GM21447 (cell line): ENCODE measurements around the gene NR2C2AP.
A peak's percentile ranks its signal among the peaks of the same experiment; 100 is the strongest.
"Not testable (repeated sequence)": the region's sequence is repeated elsewhere in the genome, so short reads cannot be mapped to it uniquely, and the experiment has no call there.

Source experiments
- ATAC-seq: cut with Tn5 transposase; IDR thresholded peaks from one replicate; pipeline ENCODE4 v1.9.1; 2021; ENCODE audit not compliant: unreplicated experiment

NR2C2AP gene

GRCh38 chr19:19203012-19203856 is at the start of gene NR2C2AP:
TSS of gene NR2C2AP (minus strand) at chr19:19203414. CDS start at chr19:19203060, 354 bp downstream.
- ATAC-seq = peak; percentile 66

- no peak for ATAC-seq
Observed at GRCh38 chr19:19250196-19250801, 47.1 kb upstream of the NR2C2AP start.

- no peak for ATAC-seq
Observed at GRCh38 chr19:19240476-19240875, 37.3 kb upstream of the NR2C2AP start.

DNA sequence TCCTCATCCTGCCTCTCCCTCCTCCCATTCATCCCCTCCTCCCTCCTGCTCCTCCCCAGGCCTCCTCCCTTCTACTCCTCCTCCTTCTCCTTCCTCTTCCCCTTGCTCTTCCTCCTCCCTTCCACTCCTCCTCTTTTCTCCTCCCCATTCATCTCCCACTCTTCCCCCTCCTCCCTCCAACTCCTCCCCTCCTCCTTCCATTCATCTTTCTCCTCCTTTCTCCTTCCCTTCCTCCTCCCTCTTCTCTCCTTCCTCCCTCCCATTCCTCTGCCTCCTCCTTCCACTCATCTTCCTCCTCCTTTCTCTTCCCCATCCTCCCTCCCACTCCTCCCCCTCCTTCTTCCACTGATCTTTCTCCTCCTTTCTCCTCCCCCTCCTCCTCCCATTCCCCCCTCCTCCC is 36.5 kb upstream of the NR2C2AP start:
- no peak for ATAC-seq

GRCh38 chr19:19238126-19238894 is 35.1 kb upstream of the NR2C2AP start:
- ATAC-seq = no peak

DNA sequence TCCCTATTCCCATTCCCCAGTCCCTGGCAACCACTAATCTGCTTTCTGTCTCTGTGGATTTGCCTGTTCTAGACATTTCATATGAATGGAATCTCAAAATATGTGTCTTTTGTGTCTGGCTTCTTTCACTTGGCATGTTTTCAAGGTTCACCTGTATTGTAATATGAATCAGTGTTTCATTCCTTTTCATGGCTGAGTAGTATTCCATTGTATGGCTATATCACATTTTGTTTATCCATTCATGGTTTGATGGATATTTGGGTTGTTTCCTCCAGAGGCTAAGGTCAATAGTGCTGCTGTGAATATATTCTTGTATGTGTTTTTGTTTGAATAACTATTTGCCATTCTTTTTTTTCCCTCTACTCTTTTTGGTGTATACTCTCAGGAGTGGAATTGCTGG is 33.0 kb upstream of the NR2C2AP start:
- no peak for ATAC-seq

DNA sequence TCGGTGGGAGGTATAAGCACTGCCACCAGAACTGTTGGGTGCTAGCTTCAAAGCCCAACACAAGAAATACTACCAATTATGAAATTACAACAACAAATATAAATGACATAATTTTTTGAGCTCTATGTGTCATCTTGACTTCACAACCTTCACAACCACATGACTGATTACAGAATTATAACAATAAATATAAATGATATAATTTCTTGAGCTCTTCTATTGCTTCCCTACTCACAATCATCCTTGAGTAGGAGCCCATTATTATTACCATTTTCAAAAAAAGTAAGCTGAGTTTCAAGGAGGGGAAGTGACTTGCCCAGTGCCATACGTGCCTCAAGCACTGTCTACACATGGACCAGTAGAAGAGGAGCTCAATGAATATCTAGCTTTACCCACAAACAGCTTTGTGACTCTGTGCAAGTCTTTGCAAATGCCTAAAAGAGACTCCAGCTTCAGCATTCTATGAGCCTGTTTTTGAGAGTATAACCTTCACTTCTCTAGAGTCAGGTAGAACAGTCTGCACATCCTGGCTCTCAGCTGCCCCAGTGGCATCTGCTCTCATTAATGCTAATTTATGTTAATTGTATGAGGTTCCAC is 31.1 kb upstream of the NR2C2AP start:
- ATAC-seq = no peak

DNA sequence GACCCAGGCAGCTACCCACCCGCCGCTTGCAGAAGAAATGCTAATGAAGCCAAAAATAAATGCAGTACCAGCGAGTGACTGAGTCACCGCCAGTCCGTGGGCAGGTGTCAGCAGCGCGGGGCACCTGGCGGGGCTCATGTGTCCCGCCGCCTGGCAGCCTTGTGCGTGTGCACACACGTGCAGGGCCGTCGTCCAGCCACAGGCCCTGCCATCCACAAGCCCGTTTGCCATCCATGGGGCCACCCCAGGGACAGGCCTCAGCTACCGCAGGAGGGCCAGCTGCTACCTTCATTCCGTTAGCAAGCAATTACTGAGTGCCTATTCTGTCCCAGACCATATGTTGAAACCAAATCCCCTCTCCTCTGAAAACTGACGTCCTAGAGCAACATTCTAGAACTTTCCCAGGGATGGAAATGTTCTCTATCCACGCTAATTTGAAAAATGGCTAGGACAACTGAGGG is 29.1 kb upstream of the NR2C2AP start:
- ATAC-seq = no peak

DNA sequence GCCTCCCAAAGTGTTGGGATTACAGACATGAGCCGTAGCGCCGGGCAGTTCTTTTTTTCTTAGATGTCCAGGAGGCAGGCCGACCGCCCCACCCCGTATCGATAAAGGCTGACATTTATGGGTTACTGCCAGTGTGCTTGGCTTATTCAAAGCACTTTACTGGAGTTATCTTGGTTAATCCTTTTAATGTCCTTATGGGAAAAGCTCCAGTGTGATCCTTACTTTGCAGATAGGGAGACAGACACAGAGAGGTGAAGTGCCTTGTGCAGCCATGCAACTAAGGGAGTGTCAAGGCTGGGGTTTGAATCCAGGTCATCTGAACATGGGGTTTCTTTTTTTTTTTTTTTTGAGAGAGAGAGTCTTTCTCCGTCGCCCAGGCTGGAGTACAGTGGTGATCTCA is 27.8 kb upstream of the NR2C2AP start:
- ATAC-seq = no peak

DNA sequence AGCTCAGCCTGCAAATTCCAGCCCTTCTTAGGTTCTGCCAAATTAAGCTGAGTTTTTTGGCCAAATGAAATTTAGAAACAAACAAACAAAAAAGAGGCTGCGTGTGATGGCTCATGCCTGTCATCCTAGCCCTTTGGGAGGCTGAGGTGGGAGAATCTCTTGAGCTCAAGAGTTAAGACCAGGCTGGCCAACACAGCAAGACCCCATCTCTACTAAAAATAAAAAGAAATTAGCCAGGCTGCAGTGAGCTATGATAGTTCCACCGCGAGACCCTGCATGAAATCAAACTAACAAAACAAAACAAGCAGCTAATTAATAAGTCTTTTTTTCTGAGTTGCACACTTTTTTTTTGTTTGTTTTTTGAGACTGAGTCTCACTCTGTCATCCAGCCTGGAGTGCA is 26.5 kb upstream of the NR2C2AP start:
- no peak for ATAC-seq

GRCh38 chr19:19227217-19227616 is 24.0 kb upstream of the NR2C2AP start:
- ATAC-seq = no peak

DNA sequence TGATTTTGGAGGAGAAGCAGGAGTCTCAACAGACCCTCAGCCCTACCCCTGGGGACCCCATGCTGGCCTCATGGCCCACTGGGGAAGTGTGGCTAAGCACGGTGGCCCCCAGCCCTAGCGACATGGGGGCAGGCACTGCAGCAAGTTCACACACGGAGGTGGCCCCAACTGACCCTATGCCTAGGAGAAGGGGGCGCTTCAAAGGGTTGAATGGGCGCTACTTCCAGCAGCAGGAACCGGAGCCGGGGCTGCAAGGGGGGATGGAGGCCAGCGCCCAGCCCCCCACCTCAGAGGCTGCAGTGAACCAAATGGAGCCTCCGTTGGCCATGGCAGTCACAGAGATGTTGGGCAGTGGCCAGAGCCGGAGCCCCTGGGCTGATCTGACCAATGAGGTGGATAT is 23.4 kb upstream of the NR2C2AP start:
- no peak for ATAC-seq

DNA sequence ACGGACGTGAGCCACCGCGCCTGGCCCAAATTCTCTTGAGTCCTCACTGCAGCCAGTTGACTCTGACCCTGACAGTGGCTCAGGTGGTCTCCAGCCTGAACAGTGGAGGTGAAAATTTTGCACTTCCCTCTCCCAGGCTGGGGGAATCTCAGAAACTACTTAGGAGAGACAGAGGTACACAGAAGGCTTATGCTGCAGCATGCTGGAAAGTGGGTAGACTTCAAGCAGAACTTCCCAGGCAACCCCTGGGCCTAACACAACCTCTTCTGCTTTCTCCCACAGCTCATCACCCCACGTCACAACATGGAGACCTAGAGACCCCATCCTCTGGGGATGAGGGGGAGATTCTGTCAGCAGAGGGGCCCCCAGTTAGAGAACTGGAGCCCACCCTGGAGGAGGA is 23.0 kb upstream of the NR2C2AP start:
- no peak for ATAC-seq

DNA sequence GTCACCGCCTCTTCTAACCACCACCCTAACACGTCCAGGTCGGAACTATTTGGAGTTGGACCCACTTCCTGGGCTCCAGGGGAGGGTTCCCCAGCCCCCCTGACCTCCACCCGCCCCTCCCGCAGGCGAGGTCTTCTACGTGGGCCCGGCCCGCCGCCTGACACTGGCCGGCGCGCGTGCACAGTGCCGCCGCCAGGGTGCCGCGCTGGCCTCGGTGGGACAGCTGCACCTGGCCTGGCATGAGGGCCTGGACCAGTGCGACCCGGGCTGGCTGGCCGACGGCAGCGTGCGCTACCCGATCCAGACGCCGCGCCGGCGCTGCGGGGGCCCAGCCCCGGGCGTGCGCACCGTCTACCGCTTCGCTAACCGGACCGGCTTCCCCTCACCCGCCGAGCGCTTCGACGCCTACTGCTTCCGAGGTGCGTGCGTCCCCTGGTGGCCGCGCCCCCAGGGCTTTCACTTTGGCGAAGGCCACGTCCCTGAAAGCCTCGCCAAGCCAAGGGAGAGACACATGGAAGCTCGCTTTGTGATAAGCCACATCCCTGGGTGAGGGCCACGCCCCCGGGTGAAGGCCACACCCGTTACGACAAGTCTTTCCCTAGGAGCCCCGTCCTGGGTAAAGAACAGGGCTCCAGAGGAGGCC is 21.8 kb upstream of the NR2C2AP start:
- no peak for ATAC-seq

DNA sequence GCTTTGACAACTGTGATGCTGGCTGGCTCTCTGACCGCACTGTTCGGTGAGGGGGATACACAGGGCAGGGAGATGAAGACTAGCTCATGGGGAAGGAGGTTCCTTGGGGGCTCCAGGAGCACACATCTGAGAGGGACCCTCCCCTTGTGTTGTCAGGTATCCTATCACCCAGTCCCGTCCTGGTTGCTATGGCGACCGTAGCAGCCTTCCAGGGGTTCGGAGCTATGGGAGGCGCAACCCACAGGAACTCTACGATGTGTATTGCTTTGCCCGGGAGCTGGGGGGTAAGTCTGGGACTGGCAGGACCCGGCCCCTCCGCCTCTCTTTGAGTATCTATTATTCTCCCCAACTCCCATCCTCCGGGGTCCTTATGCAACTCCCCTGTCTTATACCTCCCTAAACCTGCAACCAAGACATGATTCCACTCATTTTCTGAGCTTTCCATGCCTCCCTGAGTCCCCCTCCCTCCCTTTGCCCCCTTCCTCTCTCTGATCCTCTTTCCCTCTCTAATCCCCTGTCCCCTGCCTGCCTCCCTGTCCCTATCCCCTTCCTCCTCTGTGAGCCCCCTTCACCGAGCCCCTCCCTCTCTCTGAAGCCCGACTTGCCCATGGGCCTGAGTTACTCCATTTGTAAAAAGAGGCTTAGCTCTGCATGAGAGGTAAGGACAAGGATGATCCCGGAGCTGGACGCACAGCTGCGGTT is 21.1 kb upstream of the NR2C2AP start:
- ATAC-seq = no peak

DNA sequence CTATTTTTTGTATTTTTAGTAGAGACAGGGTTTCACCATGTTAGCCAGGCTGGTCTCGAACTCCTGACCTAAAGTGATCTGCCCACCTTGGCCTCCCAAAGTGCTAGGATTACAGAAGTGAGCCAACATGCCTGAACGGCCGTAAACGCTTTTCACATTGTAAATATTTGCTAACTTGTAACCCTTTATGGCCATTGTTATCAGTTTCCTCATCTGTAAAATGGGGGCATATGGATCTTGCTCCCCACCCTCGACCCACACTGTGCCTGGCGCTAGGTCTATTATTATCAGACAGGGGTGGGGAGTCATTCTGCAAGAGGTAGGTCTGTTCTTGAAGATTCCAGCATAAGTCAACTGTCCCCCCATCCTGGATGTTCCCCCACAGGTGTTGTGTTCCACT is 20.4 kb upstream of the NR2C2AP start:
- ATAC-seq = no peak

- no peak for ATAC-seq
Observed at GRCh38 chr19:19223060-19223459, 19.8 kb upstream of the NR2C2AP start.

- not testable (repeated sequence) for ATAC-seq
Observed at GRCh38 chr19:19221000-19221399, 17.8 kb upstream of the NR2C2AP start.

DNA sequence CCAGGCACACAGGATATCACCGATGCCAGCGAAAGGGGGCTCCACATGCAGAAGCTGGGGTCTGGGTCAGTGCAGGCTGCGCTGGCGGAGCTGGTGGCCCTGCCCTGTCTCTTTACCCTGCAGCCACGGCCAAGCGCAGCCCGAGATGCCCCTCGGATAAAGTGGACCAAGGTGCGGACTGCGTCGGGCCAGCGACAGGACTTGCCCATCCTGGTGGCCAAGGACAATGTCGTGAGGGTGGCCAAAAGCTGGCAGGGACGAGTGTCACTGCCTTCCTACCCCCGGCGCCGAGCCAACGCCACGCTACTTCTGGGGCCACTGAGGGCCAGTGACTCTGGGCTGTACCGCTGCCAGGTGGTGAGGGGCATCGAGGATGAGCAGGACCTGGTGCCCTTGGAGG is 15.7 kb upstream of the NR2C2AP start:
- no peak for ATAC-seq

DNA sequence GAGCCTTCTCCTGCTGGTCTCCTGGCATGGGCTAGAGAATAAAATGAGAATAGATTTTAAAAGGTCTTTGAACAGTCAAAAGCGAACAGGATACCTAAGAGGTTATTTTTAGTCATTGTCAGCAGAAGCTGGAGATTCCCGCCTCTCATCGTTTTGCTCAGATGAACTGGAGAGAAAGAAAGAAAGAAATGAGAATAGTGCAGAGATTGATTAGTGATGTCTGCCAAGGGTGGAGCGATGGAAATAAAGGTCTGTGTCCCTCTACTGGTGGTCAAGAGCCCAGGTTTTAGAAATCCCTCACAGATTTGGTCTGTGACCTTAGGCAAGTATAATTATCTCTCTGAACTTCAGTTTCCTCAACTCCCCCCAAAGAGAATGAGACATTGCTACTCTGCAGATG is 13.9 kb upstream of the NR2C2AP start:
- ATAC-seq = no peak
